ENCODE measurements around the gene BEND6.

Gene BEND6

DNA sequence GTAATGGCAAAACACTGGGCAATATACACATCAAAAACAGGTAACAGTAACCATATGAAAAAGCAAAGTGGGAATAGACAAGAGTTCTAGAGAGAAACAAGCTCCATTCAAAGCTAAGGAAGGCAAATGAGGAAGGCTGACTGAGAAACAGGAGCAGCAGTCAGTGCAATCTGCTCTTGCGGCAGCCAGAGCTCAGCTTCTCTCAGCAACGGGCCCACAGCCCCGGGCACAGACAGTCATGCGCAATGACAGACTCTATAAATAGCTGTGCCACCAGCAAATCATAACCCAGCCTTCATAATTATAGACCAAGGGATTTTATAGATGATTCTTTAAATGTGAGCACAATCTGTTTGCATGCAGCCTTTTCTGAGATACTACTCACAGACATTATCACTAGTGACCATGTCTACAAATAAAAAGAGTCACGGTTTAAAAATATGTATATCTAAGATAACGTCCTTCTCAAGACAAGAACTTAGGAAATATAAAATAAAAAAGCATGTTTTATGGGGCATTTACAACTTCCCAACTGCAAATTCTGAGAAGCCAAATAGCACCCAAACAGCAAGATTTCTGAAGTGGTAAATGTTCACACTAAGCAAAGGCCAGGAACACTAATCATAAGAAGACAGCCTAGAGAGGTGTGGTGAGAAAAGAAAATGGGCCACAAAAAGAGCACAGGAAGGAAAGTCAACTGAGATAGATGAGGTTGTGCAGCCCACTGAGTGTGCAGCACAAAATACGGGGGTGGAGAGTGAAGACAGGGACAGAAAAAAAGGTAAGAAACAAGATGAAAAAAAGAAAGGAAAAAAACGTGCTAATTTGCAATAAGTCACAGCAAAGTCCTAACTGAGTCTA is 39.9 kb upstream of the BEND6 start:
- TF ChIP-seq, protein P1, sequence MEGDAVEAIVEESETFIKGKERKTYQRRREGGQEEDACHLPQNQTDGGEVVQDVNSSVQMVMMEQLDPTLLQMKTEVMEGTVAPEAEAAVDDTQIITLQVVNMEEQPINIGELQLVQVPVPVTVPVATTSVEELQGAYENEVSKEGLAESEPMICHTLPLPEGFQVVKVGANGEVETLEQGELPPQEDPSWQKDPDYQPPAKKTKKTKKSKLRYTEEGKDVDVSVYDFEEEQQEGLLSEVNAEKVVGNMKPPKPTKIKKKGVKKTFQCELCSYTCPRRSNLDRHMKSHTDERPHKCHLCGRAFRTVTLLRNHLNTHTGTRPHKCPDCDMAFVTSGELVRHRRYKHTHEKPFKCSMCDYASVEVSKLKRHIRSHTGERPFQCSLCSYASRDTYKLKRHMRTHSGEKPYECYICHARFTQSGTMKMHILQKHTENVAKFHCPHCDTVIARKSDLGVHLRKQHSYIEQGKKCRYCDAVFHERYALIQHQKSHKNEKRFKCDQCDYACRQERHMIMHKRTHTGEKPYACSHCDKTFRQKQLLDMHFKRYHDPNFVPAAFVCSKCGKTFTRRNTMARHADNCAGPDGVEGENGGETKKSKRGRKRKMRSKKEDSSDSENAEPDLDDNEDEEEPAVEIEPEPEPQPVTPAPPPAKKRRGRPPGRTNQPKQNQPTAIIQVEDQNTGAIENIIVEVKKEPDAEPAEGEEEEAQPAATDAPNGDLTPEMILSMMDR (IDR thresholded peaks at IDR 0.05; ENCODE audit: low read length, missing control alignments): no peak
- H3K4me3 ChIP-seq (replicated peaks; ENCODE audit: low read depth, low read length): no peak overlapping the region
- DNase-seq (ENCODE audit: low read depth): no peak

DNA sequence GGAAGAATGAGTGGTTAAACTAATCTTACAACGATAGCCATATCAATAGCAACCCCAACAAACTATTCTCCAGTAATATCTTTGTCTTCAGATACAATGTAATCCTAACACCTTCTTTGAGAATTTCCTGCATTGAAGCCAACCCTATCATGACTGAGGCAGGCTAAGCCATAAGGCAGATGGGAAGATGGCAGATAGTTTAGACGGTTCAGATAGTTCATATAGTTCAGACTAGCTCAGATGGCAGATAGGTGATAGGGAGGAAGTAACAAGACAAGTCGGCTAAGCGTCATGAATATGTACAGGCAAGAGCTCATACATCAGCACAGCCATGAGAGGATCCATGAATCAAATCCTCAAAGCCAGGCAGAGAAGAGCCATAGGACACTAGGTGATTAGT is 39.1 kb upstream of the BEND6 start:
- DNase-seq (ENCODE audit: low read depth): no peak
- TF ChIP-seq, protein P1 (IDR thresholded peaks at IDR 0.05; ENCODE audit: low read length, missing control alignments): no peak
- no peak overlapping the region for H3K4me3 ChIP-seq (replicated peaks; ENCODE audit: low read depth, low read length)

DNA sequence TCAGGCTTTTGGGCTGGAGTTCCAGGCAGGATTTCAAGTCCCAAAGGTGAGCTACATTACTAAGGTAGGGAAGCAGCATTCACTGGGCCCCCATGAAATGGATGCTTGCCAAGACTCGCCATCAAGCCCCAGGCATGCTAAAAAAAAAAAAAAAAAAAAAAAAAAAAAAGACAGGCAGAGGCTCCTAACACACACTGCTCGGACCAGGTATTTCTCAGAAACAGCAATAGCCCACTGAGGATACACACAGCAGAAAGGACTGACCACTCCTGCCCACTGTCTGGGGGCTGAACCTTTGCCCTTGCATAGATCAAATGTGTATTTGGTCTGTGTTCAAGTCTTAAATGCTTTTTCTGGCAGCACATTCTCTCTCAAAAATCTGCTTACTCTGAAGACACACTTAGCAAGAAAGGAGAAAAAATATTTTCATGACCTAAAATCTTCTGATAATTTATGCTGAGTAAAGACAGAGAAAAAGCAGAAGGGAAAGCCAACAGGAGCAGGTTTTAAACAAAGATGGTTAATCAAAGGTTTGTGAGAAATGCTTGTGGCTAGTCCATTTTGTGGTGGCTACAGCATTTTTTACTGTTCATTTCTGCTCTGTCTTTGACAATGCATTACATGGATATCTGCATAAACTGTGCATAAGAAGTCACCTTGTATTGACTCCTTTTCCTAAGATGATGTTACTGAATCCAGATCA is 37.9 kb upstream of the BEND6 start:
- DNase-seq (ENCODE audit: low read depth): no peak
- TF ChIP-seq, protein P1 (IDR thresholded peaks at IDR 0.05; ENCODE audit: low read length, missing control alignments): no peak
- no peak overlapping the region for H3K4me3 ChIP-seq (replicated peaks; ENCODE audit: low read depth, low read length)

DNA sequence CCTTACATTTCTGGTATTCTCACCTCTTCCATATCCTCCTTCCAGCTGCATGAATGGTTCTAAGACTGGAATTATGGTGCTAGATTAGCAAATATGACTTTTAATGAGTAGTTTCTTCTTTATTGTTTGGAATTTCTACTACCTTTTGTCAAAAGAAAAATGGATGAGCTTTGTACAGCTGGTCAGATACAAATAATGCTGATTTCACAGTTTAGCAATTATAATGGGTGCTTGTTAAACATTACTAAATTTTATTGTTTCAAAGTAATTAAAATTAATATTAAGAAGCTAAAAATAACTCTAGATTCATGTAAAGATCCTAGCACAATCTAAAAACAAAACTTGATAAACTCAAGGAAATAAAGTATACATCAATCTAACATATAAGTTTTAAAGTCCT is 32.3 kb upstream of the BEND6 start:
- no peak for DNase-seq (ENCODE audit: low read depth)
- TF ChIP-seq, protein P1 (IDR thresholded peaks at IDR 0.05; ENCODE audit: low read length, missing control alignments): no peak

DNA sequence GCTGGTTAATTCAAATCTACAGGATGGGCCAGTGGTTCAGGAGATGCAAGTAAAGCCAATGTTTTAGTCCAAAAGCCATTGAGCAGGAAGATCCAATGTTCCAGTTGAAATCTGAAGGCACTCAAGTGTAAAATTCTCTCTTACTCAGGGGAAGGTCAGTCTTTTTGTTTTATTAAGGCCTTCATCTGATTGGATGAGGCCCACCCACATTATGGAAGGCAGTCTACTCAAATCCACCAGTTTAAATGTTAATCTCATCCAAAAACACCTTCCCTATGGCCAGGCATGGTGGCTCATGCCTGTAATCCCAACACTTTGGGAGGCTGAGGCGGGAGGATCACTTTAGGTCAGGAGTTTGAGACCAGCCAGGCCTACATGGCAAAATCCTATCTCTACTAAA is 31.3 kb upstream of the BEND6 start:
- H3K4me3 ChIP-seq (replicated peaks; ENCODE audit: low read depth, low read length): no peak overlapping the region
- TF ChIP-seq, protein P1 (IDR thresholded peaks at IDR 0.05; ENCODE audit: low read length, missing control alignments): no peak
- DNase-seq (ENCODE audit: low read depth): no peak

More for the DNA sequence above, 32.3 kb upstream of the BEND6 start:
- H3K4me3 ChIP-seq (replicated peaks; ENCODE audit: low read depth, low read length): no peak overlapping the region

DNA sequence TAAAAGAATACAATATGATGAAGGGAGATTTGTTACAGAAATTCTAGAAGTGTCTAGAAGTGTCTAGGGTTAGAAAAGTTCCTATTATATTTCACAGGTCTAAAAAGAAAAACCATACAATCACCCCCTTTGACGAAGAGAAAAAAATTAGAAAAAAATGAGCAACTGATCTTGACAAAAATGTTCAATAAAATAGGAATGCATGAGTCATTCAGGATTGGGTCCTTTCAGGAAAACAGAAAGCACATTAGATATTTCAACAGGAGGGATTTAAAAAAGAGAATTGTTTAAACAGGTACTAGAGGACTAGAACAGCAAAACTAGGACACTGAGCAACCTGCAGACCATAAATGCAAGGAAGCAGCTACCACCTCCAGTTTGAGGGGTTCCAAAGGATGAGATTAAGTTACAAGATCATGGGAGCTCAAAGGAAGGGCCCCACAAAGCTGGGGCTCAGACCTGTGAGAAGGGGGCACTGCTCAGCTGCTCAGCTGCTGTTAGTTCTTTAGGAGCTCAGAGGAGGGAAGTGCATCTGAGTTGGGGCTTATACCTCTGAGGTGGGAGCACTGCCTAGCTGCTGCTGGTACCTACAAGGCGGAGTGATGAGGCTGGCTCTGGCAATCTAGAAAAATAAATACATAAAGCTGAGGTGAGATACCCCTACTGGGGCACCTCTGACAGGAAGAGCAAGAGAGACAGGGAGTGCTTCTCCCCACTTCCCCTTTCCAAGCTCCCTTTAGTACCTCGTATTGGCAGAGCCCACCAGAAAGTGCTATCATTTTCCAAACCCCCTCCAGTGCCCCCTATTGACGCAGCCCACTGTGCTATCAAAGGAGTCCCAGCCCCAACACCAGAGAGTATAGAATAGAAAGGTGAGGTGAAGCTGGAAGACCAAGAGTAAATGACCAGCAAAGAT is 27.1 kb upstream of the BEND6 start:
- DNase-seq (ENCODE audit: low read depth): no peak
- no peak overlapping the region for H3K4me3 ChIP-seq (replicated peaks; ENCODE audit: low read depth, low read length)
- TF ChIP-seq, protein P1 (IDR thresholded peaks at IDR 0.05; ENCODE audit: low read length, missing control alignments): no peak

Data from fibroblast of pulmonary artery (primary cell).